Epithelial cell of proximal tubule (primary cell): ENCODE data around the gene FGF21. TPM values are rescaled to one million over a fixed set of nuclear protein-coding genes. Genes with fewer than 3 reads are reported as not detected.

Experiments
- DNase-seq: peaks from one replicate; pipeline ENCODE4 v3.0.0-alpha.2; 2011; ENCODE audit warnings: low read depth
- H3K4me3 ChIP-seq: 2 replicates; pipeline ENCODE4 v1.5.1; 2011; ENCODE audit warnings: low read depth, mild to moderate bottlenecking, low read length
- total RNA-seq: library from RNA; depleted of rRNA; stranded (reverse); fragments of >200 nt; gene quantifications from 2 replicates; pipeline ENCODE4 v1.2.3, GENCODE V29; 2015
- TF ChIP-seq, protein P1 (sequence below): conservative IDR thresholded peaks from 2 replicates; pipeline ENCODE4 v1.5.1; 2012; ENCODE audit warnings: low read depth, mild to moderate bottlenecking, low read length

The FGF21 gene
- total RNA-seq, 1 donor from 2014 or later: not detected

DNA sequence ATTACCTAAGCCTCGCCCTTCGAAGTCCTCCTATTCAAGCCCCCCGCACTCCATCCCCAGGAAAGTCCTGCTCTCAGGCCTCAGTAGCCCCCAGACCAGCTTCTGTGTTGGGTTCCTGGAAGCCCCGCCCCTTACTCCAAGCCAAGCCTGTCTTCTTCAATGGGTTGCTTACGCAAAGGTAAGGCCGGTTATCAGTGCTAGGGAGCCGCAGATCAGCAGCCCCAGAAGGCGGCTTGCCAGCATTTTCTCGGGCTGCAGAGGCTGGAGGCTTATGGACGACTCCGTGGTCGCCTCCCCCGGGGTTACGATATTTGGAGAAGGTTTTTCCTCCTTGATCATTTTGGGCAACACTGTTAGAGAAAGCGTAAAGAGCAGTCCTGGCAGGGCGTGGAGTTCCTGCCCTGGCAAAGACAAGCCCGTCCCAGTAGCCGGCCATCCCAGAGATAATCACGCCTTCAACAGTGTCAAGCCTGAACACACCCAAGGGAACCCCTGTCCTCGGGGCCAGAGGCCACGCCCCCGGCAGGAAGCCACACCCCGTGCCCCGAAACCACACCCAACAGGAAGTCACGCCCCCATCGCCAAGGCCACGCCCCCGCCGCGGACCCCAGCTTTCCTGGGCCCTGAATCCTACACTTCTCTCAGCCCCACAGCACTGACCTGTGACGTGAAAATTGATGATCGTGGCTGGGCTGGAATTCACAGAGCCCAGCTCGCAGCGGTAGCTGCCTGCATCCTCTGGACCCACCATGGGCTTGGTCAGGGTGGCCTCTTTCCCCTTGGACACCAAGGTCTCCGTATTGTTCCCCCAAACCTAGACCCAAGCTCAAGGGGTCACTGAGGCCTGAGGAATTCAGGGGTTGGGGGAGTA, 14.0 kb upstream of the FGF21 start:
- DNase-seq: no peak
- TF ChIP-seq, protein P1, sequence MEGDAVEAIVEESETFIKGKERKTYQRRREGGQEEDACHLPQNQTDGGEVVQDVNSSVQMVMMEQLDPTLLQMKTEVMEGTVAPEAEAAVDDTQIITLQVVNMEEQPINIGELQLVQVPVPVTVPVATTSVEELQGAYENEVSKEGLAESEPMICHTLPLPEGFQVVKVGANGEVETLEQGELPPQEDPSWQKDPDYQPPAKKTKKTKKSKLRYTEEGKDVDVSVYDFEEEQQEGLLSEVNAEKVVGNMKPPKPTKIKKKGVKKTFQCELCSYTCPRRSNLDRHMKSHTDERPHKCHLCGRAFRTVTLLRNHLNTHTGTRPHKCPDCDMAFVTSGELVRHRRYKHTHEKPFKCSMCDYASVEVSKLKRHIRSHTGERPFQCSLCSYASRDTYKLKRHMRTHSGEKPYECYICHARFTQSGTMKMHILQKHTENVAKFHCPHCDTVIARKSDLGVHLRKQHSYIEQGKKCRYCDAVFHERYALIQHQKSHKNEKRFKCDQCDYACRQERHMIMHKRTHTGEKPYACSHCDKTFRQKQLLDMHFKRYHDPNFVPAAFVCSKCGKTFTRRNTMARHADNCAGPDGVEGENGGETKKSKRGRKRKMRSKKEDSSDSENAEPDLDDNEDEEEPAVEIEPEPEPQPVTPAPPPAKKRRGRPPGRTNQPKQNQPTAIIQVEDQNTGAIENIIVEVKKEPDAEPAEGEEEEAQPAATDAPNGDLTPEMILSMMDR: no peak
- no peak overlapping the region for H3K4me3 ChIP-seq

DNA sequence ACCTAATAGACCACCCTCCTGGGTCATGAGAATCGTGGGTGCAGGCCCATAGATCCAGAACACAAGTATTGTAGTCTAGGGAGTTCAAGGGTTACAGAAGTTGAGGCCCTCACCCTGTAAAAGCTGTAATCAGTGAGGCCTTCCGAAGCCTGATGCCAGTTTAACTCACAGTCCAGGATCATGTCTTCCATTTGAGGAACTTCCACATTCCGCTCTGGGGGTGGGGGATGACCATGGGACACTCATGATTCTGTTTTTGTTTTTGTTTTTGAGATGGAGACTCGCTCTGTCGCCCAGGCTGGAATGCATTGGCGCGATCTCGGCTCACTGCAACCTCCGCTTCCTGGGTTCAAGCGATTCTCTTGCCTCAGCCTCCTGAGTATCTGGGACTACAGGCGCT, 13.2 kb upstream of the FGF21 start:
- DNase-seq: no peak
- TF ChIP-seq, protein P1: no peak
- no peak overlapping the region for H3K4me3 ChIP-seq

DNA sequence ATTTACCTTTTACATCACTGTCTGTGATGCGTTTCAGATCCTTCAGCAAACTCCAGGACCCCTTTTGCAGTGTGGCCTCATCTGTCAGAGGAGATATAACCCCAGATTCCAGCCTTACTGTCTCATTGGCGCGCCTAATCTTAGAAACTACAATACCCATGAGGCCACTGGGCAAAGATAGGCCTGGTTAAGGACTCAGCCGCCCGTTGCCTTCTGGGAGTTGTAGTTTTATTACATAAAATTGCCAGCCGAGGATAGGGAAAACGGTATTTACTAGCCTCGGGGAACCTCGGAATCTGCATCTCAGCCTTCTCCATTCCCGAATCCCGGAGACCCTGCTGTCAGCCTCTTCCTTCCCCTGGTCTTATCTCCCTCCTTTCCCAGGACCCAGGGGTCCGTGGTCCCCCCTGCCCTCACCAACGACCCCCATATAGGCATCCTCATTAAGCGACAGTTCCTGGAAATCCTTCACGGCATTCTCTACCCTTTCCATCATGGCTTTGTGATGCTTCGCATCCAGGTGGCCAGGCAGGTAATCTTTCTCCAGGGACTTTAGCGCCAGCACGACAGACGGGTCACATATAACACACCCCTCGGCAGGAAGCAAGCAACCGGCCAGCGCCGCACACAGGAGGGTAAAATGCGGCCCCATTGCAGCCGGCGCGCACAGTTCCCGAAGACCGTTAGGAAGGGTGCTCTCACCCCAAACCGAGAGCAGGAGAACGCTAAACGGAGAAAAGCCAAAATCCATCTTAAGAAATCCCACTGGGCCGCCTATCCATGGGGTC, 9.9 kb upstream of the FGF21 start:
- no peak for DNase-seq
- TF ChIP-seq, protein P1: no peak
- no peak overlapping the region for H3K4me3 ChIP-seq

DNA sequence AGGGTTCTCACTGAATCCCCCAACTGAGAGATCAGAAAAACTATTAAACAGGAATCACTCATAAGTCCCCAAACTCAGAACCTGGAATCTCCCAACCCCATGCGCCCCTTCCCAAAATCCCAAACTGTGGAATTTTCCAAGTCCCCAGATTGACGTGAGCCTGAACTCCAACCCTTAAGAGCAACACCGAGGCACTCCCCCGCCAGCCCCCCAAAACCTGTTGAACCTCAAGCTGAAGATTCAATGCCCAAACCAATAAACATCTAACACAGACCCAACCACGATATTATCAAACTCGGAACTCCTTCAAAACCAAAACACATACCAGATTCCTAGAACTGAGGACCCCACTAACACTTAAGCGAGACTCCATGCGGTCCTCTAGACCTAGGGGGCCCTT, 9.2 kb upstream of the FGF21 start:
- no peak for DNase-seq
- no peak overlapping the region for H3K4me3 ChIP-seq
- TF ChIP-seq, protein P1: no peak

DNA sequence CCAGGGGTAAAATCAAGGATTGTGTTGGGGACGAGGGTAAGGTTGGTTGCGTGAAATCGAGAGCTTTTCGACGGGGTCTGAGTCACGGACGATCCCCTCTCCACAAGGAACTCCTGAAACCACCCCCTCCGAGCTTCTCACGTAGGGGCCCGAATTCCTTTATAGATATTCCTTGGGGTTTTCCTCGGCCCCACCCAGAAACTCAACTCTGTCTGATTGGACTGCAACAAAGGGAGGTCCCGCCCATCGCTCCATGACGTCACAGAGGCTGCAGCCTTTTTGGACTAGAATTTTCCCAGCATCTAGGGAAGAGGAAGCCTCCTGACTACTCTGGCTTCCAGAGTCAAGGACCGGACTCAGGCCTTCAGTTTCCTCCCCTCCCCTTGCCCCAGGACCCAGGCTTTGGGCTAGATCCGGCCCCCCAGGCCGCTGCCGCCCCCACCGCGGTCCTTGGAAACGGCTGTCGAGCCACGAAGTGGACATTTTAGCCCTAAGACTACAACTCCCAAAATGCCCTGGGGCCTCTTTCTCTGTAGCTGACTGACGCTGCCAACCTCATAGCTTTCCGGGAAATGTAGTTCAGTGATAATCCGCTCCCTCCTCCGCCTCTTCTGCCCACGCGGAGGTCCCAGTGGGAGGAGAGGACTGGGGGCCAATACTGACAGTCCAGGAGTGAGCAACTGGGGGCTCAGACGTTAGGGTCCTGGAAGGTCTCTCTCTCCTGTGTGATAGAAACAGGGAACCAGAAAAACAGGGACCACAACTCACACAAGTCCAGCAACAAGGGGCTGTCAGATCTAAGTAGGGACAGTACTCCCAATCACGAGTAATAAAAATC, 8.4 kb upstream of the FGF21 start, which contains the start of gene IZUMO1:
Gene IZUMO1 (minus strand): TSS at position 172 of the 838 bp plus-strand sequence. CDS start 1,050 bp downstream, outside the sequence.
- peak within 1 kb of the TSS; percentile 62 for H3K4me3 ChIP-seq
- TF ChIP-seq, protein P1: no peak
- DNase-seq: peak; percentile 52

DNA sequence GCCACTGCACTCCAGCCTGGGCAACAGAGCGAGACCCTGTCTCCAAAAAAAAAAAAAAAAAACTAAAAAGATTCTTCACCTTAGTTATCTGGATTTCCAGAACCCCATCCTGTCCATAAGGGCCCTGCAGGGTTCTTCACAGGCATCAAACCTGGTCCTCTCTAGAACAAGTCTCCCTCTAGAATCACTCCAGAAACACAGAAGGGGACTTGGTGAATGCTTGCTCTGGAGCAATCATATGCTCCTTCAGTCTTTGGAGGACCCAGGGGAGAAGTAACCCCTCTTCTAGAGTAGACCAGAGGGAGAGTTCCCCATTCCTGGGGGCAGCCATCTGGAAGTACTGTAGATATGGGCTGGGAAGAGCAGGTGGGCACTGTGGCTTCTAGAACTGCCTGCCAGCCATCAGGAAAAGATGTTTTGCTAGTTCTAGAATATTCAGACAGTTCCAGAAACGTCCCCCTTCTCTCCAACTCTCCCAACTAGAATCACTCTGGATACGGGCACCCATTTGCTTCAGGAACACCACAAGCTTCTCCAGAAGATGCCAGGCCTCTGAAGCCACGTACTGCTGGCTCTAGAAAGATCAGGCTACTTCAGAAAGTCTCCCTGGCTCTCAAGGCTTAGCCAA, 5.6 kb upstream of the FGF21 start:
- no peak for DNase-seq
- TF ChIP-seq, protein P1: no peak

More for the DNA sequence above, 5.6 kb upstream of the FGF21 start:
- no peak overlapping the region for H3K4me3 ChIP-seq
